Measurements from ENCODE around the gene BAG1. TPM values are rescaled to one million over a fixed set of nuclear protein-coding genes. Genes with fewer than 3 reads are reported as not detected.
A peak's percentile ranks its signal among the peaks of the same experiment; 100 is the strongest.

BAG1 gene
- total and polyA plus RNA-seq, 12 donors = 71.9 to 159 (median 132) TPM

DNA sequence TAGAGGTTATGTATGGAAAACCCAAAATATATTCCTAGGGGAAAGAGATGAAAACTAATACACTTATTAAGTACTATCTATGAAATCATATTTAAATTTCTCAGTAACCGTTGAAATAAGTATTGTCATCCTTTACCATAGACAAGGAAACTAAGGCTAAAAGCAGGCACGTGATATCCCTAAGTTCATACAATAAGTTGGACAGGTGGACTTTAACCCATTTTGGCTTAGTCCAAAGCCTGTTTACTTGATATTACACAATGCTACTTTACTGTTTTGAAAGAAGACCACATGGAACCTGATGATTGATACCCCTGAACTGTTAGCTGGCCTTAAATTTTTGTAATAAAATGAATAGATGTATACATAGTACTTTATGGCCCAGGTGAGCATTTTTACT lies 29.3 kb upstream of the BAG1 start:
- Histone ChIP-seq H3K36me3 (peaks cover 0 to 72% (median 13%) of the 10 kb centered on the region in 9 donors), H3K27me3 (no peaks in the 10 kb centered on the region), H3K4me1 (peaks cover 9 to 83% (median 63%) of the 10 kb centered on the region in 9 donors), H3K9me3 (no peaks in the 10 kb centered on the region), H3K4me3 (no peak overlapping the region), H3K27ac (no peak overlapping the region)
- DNase-seq = no peak
- ATAC-seq = no peak
- TF ChIP-seq, protein P1, sequence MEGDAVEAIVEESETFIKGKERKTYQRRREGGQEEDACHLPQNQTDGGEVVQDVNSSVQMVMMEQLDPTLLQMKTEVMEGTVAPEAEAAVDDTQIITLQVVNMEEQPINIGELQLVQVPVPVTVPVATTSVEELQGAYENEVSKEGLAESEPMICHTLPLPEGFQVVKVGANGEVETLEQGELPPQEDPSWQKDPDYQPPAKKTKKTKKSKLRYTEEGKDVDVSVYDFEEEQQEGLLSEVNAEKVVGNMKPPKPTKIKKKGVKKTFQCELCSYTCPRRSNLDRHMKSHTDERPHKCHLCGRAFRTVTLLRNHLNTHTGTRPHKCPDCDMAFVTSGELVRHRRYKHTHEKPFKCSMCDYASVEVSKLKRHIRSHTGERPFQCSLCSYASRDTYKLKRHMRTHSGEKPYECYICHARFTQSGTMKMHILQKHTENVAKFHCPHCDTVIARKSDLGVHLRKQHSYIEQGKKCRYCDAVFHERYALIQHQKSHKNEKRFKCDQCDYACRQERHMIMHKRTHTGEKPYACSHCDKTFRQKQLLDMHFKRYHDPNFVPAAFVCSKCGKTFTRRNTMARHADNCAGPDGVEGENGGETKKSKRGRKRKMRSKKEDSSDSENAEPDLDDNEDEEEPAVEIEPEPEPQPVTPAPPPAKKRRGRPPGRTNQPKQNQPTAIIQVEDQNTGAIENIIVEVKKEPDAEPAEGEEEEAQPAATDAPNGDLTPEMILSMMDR (IDR thresholded peaks at IDR 0.05) = no peak
- intact Hi-C loops (cut with DNase I) = no loop called here
- WGBS, 2 donors = 88% methylated on average over 2 of the region's 2 CpGs

DNA sequence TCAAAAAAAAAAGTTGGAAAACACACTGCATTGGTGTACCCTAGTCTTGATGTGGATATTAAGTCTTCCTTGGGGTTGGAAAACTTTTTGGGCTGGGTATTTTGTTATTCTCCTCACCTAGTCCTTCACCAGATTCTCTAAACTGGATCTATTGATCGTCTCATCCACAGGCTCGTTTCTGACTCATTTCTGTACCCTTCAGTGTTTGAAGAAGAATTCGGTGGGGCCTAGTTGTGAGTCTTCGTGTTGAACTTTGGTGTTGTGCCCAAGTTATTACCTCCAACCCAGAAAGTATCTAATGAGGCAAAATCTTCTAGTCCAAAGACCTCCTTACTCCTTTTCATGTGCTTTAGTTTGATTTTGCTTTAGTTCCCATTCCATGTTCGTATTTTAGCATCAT lies 27.4 kb upstream of the BAG1 start:
- peaks cover 2 to 72% (median 48%) of the 10 kb centered on the region in 9 donors for H3K4me1 ChIP-seq
- intact Hi-C loops (cut with DNase I) = no loop called here
- H3K27ac ChIP-seq = peak overlapping the region in 3 of 10 donors; percentile 98 to 100 (median 99)
- ATAC-seq (no peak), DNase-seq (no peak)
- WGBS, 2 donors = 86 to 91% methylated on average over 5 of the region's 5 CpGs
- H3K36me3 ChIP-seq = peaks cover 0 to 54% (median 13%) of the 10 kb centered on the region in 9 donors
- TF ChIP-seq, protein P1 (IDR thresholded peaks at IDR 0.05) = no peak
- peak overlapping the region in 2 of 10 donors; percentile 81 to 94 for H3K4me3 ChIP-seq
- H3K9me3 ChIP-seq = no peaks in the 10 kb centered on the region
- H3K27me3 ChIP-seq = no peaks in the 10 kb centered on the region

DNA sequence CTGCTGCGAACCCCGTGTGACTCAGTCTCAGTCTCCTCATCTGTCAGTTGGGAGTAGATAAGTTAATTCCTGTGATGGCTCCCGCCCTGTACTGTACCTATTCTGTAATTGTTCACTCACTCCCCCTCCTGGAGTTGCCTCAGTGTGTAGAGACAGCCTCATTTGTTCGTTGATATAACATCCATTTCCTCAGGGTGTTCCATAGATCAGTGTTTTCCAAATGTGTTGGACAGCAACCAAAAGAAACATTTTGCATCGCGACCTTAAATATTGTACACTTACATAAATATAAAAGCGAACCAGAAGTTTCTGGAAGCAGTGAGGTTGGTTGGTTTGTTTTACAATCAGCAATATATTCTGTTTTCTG lies 26.5 kb upstream of the BAG1 start:
- Histone ChIP-seq H3K4me3 (peak overlapping the region; percentile 59 to 94 (median 79)), H3K9me3 (no peaks in the 10 kb centered on the region), H3K27me3 (no peaks in the 10 kb centered on the region), H3K27ac (peak overlapping the region; percentile 94 to 100 (median 98)), H3K36me3 (peaks cover 0 to 49% (median 13%) of the 10 kb centered on the region in 9 donors), H3K4me1 (peaks cover 0 to 65% (median 43%) of the 10 kb centered on the region in 9 donors)
- no peak for ATAC-seq
- 12 to 13% methylated on average over 7 of the region's 7 CpGs for WGBS, 2 donors
- TF ChIP-seq, protein P1 (IDR thresholded peaks at IDR 0.05) = peak in 1 of 9 donors; percentile 8
- DNase-seq = no peak
- intact Hi-C loops (cut with DNase I) = no loop called here

DNA sequence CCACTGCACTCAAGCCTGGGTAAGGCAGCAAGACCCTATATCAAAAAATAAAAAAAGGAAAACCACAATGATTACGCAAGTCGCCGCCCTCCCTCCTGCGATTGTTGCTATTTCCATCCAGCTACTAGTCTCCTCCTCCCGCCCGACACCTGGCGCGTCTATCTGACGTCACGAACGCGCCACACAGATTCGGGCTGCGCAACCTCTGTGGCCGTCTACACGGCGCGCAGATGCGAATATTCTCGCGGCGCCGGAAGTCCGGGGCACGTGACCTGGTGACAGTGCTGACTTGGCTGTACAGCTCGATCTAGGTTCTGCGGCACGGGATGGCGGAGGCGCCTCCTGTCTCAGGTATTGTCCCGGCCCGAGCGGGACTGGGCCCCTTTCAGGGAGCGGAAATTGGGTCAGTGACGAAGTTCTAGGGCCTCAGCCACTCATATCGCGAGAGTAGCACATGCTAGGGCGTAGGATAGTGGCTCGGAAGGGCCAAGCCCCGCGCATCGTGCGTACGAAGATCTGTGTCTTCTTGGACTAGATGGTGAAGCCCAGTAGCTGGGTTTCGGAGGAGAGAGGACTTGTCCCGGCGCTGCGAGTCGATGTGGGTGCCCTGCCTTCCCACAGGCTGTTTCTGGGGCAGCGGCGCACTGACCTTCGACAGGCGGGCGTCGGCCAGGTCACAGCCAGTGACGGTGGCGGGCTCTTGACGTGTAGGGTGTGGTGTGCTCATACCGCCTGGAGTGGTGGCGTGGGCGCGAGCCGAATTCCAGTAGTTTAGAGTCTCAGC lies 25.9 kb upstream of the BAG1 start, which contains the start of gene NFX1:
NFX1 (plus strand) TSS at position 270 of the 784 bp plus-strand sequence; CDS start at position 327, 57 bp downstream.
- Histone ChIP-seq H3K27me3 (no peaks in the 10 kb centered on the region), H3K4me1 (peaks cover 0 to 60% (median 43%) of the 10 kb centered on the region in 9 donors), H3K27ac (peak within 1 kb of the TSS; percentile 94 to 100 (median 98)), H3K36me3 (peaks cover 0 to 49% (median 9%) of the 10 kb centered on the region in 9 donors), H3K9me3 (no peaks in the 10 kb centered on the region), H3K4me3 (peak within 1 kb of the TSS; percentile 59 to 94 (median 79))
- WGBS, 2 donors = 0% methylated on average over 63 of the region's 63 CpGs
- ATAC-seq = peak; percentile 93 to 97 (median 94)
- intact Hi-C loops (cut with DNase I) = no loop called here
- DNase-seq = peak; percentile 97
- TF ChIP-seq, protein P1 (IDR thresholded peaks at IDR 0.05) = no peak

Data from heart right ventricle (tissue), 16 donors.